Activated CD4-positive, alpha-beta T cell treated with anti-CD3 and anti-CD28 coated beads, Interleukin-2, Interleukin-6, amounts not matched to agents 100 ng/mL and 50 ng/mL, durations not matched to agents 16 hours and 8 hours (primary cell): ENCODE data around the gene UBIAD1.
A peak's percentile ranks its signal among the peaks of the same experiment; 100 is the strongest.

ENCODE experiments used
- DNase-seq: peaks from one replicate; pipeline ENCODE4 v3.0.0-alpha.2; 2020

UBIAD1 gene

DNA sequence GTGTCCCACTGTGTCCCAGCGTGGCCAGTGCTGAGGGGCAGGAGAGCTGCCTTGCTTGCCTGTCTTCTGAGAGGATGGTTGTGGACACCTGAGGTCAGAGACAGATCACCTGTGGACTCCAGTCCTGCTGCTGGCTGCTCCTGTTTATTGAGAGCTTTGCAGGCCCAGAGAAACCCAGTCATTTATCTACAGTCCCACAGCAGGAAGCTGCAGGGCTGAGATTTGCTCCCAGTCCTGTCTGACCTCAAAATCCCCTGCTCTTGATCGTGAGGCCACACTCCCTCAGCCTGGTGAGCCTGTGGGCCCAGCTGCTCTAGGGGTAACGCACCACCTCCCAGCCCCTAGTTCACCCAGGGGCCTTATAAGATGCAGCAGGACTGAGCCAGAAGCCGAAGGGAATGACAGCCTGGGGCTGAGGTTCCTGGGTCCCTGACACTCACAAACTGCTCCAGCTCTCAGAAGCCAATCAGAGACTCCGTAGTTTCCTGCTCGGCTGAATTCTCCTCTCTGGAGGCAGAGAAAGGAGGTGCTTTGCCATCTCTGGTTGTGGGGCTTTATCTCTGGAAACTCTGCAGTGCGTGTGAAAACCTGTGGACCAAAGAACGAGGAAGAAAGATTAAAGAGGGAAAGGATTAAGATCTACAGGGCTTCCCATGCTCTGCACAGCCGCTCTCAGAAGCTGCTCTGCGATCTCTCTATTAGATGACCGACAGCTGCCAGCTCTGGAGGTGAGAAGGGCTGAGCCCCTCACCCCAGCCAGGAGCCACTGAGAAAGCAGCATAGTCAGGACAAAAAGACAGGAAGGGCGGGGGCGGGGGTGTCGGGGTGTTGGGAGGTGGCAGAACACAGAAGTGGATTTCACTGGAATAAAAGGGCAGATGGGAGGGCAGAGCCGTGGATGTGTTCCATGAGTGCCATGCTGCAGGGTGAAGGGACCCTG is 39.1 kb downstream of the UBIAD1 start:
- no peak for DNase-seq

- DNase-seq: no peak
Measured at GRCh38 chr1:11314959-11315358, 42.0 kb downstream of the UBIAD1 start.

GRCh38 chr1:11316701-11317100 is 43.7 kb downstream of the UBIAD1 start:
- DNase-seq: no peak

- DNase-seq: no peak
Measured at GRCh38 chr1:11318982-11319381, 46.0 kb downstream of the UBIAD1 start.

- DNase-seq: peak; percentile 52
Measured at GRCh38 chr1:11320153-11320936, 47.3 kb downstream of the UBIAD1 start.

- DNase-seq: no peak
Measured at GRCh38 chr1:11321656-11322491, 48.9 kb downstream of the UBIAD1 start.

DNA sequence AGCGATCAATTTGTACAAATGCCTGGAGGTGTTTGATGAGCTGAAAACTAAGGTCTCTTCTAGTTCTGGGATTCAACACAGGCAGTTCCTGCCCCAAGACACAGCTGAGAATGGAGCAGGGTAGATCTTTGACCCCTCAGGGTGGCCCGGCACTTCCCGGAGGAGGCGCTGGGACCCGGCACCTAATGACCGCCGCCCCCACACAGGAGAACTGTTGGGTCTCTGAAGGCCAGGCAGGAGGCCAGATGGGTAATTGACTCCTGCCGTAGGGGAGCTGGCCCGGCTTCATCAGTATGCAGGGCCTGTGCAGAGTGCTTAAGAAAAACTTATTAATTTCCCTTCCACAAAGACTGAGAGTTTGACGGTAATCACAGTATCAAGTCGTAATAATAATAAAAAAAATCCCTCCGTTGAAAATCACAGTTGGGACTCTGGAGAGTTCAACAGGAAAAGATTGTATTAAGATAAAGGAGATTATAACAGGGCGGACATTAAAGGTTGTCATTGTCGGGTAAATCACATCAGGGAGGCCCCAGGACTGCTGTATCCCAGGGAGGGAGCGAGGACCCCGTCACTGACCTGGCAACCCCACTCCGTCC is 51.7 kb downstream of the UBIAD1 start:
- DNase-seq: no peak

DNA sequence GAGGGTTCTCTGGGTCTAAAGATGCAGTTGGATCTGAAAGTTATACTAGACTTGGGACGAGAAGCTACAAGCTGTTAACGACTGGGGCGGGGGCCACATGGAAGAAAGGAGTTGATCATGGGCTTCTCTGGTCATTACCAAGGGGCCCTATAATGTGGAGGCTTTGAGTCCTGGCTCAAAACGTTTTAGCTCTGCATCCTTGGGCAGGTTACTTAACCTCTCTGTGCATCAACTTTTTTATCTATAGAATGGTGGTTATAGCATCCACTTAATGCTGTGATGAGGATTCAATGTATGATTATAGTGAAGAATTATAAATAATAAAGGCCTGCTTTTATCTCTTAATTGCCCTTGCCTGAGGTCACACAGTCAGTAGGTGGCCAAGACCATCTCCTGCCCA is 53.1 kb downstream of the UBIAD1 start:
- no peak for DNase-seq

DNA sequence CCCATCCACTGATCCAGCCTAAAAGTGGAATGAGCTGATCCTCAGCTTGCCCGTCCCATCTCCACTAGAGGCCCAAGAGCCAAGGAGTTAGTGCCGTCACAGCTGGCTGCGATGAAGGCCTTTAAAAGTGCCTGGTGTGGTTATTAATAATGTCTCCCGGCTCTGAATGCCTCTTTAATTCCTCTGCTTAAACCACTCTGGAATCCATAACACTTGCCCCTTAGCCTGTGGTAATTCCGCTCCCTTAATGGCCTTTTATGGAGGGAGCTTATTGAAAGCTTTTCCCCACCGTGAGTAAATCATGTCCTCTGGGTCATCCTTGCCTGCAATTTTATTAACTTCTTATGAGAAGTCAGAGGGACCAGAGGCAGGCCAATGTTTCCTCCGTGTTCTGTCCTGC is 55.4 kb downstream of the UBIAD1 start:
- no peak for DNase-seq

- DNase-seq: no peak
Measured at GRCh38 chr1:11330411-11330810, 57.4 kb downstream of the UBIAD1 start.

- no peak for DNase-seq
Measured at GRCh38 chr1:11331036-11331944, 58.3 kb downstream of the UBIAD1 start.

DNA sequence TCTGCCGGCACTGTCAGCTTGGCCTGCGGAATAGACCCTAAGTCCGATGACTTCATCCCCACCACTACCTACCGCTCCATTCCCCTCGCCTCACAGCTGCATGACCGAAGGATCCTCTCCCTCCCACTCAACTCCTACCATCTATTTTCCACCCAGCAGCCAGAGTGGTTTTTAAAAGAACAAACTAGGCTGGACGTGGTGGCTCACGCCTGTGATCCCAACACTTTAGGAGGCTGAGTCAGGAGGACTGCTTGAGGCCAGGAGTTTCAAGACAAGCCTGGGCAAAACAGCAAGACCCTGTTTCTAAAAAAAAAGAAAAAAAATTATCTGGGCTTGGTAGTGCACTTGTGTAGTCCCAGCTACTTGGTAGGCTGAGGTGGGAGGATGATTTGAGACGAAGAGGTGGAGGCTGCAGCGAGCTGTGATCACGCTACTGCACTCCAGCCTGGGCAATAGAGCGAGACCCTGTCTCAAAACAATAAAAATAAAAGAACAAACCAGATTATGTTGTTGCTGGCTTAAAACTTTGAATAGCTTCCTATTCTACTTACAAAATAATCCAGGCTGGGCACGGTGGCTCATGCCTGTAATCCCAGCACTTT is 59.0 kb downstream of the UBIAD1 start:
- no peak for DNase-seq

GRCh38 chr1:11333631-11334030 is 60.6 kb downstream of the UBIAD1 start:
- no peak for DNase-seq

- no peak for DNase-seq
Measured at GRCh38 chr1:11334261-11334804, 61.3 kb downstream of the UBIAD1 start.

DNA sequence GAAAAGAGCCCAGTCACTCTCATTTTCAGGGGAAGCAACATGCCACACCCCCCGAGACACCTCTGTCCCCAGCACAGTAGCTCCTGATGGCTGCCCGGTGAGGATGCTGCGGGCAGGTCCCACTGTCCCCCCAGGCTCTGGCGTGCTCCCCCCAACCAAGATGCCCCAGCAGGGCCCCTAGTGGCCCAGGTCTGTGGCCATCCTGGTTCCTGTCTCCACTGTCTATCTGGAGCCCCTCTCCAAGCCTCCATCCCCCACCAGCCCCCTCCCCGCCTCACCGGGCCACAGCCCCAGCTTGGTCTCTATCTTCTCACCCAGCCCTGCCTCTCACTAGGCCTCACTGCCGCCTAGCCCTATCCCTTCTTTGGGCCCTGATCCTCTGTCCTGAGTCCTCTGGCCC is 61.8 kb downstream of the UBIAD1 start:
- no peak for DNase-seq

DNA sequence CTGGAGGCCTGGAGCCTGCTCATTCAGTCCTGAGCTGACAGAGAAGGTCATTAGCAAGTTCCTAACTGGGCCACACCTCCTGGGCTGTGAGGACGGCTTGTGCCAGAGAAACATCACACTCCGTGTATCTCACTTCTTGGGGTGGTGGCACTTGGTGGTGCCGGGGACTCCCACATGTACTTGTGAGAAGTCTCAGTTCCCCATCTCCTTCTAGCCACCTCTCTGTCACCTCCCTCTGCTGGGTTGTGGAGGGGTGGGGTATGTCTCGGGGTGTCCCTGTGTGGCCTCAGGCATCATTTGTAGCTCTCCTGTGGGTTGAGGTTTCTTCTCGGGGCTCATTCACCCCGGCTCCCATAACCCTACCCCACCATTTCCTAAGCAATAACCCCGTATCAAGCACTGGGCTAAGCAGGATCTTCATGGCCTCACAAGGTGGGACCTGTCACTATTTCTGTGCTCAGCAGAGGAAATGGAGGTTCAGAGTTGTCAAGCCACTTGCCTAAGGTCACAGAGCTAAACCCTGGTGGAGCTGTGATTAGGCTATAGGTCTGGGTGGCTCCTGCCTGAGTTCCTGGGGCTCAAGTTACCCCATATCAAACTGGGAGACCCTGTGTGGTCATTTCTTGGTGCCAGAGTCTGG is 62.5 kb downstream of the UBIAD1 start:
- DNase-seq: no peak

- peak; percentile 75 for DNase-seq
Measured at GRCh38 chr1:11337580-11338073, 64.6 kb downstream of the UBIAD1 start.
